22Rv1 (cell line): ENCODE measurements around the gene ARHGEF19.

Experiments
- ZFX ChIP-seq: fragments of 450-650 bp; IDR thresholded peaks from 2 replicates; pipeline ENCODE4 v1.6.1; 2017; ENCODE audit warnings: antibody characterized with exemption, borderline replicate concordance
- TF ChIP-seq, protein P1 (sequence below): fragments of 450-650 bp; IDR thresholded peaks from 2 replicates; pipeline ENCODE4 v1.5.1; 2017; ENCODE audit warnings: mild to moderate bottlenecking

DNA sequence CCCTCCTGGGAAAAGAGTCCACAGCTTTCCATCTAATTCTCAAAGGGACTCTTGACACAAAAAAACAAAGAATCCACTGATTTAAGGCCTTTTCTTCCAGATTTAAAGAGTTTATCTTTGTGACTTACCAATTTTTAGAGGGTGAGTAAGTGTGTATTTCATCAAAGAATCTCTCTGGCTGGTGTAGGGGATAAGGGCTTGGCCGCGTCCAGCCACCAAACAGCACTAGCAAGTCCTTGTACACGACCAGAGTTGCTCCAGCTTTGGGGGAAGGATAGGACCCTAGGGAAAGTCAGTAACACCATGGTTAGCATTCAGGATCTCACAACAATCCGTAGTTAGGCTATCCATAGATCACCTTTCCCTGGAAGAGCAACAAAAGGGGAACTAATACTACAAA is 44.0 kb upstream of the ARHGEF19 start:
- TF ChIP-seq, protein P1, sequence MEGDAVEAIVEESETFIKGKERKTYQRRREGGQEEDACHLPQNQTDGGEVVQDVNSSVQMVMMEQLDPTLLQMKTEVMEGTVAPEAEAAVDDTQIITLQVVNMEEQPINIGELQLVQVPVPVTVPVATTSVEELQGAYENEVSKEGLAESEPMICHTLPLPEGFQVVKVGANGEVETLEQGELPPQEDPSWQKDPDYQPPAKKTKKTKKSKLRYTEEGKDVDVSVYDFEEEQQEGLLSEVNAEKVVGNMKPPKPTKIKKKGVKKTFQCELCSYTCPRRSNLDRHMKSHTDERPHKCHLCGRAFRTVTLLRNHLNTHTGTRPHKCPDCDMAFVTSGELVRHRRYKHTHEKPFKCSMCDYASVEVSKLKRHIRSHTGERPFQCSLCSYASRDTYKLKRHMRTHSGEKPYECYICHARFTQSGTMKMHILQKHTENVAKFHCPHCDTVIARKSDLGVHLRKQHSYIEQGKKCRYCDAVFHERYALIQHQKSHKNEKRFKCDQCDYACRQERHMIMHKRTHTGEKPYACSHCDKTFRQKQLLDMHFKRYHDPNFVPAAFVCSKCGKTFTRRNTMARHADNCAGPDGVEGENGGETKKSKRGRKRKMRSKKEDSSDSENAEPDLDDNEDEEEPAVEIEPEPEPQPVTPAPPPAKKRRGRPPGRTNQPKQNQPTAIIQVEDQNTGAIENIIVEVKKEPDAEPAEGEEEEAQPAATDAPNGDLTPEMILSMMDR, result no peak
- no peak for TF ChIP-seq ZFX
